K562 treated with DMSO at 1 percent for 12 hours (cell line): ENCODE results near the gene RPL10A. TPM values are rescaled to one million over a fixed set of nuclear protein-coding genes. Genes with fewer than 3 reads are reported as not detected.

ENCODE experiments used
- total RNA-seq: library from RNA; unstranded; fragments of 300-600 nt; gene quantifications from 2 replicates; pipeline ENCODE4 v1.2.3, GENCODE V29; 2022; ENCODE audit not compliant: insufficient read depth

RPL10A gene
- total RNA-seq, result 3,105 and 3,645 TPM in 2 replicates

DNA sequence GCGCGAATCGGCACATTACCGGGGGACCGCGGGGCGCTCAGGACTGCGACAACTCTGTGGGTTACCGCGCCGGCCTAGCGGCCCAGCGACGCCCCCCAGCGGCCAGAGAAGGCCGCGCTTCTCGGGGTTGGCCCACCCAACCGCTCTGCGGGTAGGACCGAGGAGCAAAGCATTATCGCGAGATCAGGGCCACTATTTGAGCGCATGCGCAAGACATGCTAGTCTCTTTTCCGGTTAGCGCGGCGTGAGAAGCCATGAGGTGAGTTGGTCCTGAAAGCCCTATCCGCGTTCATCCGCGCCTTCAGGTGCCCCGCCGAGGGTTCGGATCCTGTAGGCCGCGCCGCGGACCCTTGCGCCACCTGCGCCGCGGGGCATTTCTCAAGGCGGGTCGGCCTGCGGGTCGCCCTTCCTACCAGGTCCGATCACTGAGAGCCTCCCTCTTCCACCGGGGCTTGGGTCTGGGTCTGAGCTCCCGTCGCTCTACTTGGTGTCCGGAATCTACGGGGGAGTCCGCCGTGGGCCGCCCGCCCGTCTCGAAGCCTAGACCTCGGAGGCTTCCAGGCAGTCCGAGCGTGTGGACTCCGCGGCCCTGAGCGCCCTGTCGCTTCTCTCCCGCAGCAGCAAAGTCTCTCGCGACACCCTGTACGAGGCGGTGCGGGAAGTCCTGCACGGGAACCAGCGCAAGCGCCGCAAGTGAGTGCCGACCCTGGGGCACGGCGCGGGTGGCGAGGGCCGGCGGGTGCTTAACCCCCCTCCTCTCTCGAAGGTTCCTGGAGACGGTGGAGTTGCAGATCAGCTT lies at the start of gene RPL10A:
RPL10A (plus strand) TSS at position 221 of the 799 bp plus-strand sequence; CDS start at position 255, 34 bp downstream.

DNA sequence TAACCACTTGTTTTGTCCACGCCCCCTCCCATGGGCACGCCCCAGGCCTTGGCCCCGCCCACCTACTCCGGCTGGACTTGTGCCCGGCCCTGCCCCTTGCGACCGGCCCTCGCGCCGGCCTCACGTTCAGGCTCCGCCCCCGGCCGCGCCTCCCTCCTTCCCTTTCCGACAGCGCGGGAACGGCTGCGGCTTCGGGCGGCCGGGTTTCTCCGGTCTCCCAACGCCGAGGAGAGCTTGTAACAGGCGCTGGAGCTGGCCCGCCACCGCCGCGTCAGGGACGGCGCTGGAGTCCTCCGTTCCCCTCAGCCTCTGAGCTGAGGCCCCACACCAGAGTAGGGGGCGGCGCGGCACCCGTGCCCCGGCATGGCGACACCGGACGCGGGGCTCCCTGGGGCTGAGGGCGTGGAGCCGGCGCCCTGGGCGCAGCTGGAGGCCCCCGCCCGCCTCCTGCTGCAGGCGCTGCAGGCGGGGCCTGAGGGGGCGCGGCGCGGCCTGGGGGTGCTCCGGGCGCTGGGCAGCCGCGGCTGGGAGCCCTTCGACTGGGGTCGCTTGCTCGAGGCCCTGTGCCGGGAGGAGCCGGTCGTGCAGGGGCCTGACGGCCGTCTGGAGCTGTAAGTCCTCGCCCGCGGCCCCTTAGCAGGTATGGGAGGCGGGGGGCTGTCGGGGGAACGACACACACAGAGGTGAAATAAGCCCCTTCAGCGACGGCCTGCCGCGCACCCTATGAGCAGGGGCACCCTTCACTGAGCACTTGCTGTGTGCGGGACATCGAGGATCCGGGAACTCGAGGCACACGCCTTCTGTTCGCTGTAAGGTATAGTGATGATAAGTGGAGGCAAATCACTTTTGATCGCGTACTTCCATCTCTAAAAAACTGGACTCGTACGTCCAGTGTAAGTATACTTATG lies 15.8 kb upstream of the RPL10A start, which contains the start of gene FANCE:
FANCE (plus strand) TSS at position 156 of the 908 bp plus-strand sequence; CDS start at position 364, 208 bp downstream.

GRCh38 chr6:35496841-35497570 lies 28.8 kb downstream of the RPL10A start, which contains the start of gene TEAD3:
TEAD3 (minus strand) TSS chr6:35497079.

DNA sequence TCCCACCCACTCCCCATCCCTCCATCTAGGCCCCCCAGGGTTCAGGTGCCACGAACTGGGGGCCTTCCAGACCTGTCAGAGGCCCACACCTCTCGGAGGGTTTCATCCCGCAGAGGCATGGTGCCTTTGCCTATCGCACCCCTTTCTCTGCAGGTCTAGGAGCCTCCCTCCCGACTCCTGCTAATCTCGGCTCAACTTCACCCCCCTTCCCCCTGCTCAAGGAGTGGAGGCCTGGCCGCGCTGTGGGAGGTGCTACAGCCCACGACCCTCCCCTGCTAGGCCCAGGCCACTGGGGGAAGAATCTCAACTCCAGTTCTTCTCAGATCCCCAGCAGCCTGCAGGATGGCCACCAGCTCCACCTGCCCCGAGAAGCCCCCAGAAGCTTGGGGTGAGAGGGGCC lies 44.5 kb downstream of the RPL10A start, which contains the start of gene TULP1:
TULP1 (minus strand) TSS at position 157 of the 400 bp plus-strand sequence; CDS start at position 119, 38 bp downstream.

Other genes starting within 250 kb of the RPL10A start
- gene ZNF76, start 208.7 kb upstream of the RPL10A start, total RNA-seq, result 16.2 and 33.0 TPM in 2 replicates
- 31.5 and 35.8 TPM in 2 replicates for gene DEF6, start 170.6 kb upstream of the RPL10A start, total RNA-seq
- gene PPARD, start 125.8 kb upstream of the RPL10A start, total RNA-seq, result 34.1 and 62.5 TPM in 2 replicates
- gene FANCE, start 16.1 kb upstream of the RPL10A start, total RNA-seq, result 14.1 and 14.7 TPM in 2 replicates
- 6.1 and 15.3 TPM in 2 replicates for gene TEAD3, start 28.7 kb downstream of the RPL10A start, total RNA-seq
- gene TULP1, start 44.5 kb downstream of the RPL10A start, total RNA-seq, result not detected in 2 replicates
- 13.1 and 48.5 TPM in 2 replicates for gene FKBP5, start 220.5 kb downstream of the RPL10A start, total RNA-seq